T-helper 1 cell (primary cell): Measurements from ENCODE around the gene TWF1.
A peak's percentile ranks its signal among the peaks of the same experiment; 100 is the strongest.
"Not testable (repeated sequence)": the region's sequence is repeated elsewhere in the genome, so short reads cannot be mapped to it uniquely, and the experiment has no call there.

Experiments
- DNase-seq, 5 donors: peaks; one replicate each; pipeline ENCODE4 v3.0.0-alpha.2; 2012 to 2020

TWF1 gene

GRCh38 chr12:43805149-43805859, 813 bp downstream of the TWF1 start:
- peak in 2 of 5 donors; percentile 5 to 19 for DNase-seq

DNA sequence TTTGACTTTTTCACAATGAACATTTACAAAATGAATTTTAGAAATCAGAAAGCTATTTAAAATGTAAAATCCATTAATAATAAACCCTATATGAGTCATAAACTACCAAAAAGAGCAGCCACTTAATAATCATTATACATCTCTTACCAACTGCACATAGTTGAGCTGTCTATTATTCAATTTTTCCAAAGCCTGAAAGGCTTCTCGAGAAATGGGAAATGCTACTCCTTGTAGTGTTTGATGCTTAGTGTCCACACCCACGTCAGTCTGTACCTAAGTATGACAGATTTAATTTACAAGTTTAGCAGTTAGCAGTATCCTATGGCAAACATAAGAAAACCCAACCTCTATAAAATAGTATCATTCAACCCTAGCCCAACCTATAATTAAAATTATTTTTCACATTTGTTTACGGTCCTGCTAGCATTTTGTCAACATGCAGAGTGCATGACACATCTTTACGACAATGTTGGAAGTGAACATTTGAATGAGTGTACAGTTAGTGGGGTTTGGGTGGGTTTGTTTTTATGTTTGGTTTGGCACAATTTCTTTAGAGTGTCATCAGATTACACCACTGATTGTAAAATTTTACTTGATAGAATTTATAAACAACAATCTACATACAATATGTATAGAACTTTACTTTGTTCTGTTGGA, 8.4 kb downstream of the TWF1 start:
- no peak for DNase-seq

- no peak for DNase-seq
Observed at GRCh38 chr12:43795716-43796280, 10.3 kb downstream of the TWF1 start.

GRCh38 chr12:43789941-43790340, 16.2 kb downstream of the TWF1 start:
- no peak for DNase-seq

DNA sequence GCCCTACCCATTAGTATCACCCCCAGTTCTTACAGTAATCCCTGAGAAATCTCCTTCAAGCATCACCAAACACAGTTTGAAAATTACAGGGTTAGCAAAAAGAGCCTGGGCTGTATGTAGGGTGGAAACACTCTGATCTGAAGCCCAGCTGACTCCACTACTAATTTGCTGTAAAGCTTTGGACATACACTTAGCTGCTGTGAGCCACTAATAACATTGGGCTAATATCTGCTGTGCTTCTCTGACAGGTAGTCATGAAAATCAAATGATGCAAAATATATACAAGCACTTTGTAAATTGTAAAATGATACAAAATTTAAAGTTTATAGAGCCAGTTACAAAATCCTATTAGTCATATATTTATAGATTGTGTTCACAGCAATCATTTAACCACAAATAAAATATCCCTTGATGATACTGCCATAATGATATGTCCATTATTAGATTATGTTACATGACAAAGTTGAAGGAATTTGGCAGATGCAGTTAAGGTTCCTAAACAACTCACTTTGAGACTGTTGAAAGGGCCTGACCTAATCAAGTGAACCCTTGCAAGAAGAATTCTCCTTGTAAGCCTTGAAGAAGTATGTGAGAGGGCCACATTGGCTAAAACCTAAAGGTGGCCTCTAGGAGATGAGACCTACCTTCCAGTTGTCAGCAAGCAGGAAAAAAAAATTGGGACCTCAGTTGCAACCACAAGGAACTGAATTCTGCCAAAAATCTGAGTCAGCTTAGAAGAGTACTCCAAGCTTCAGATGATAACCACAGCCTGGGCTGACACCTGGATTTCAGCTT, 19.0 kb downstream of the TWF1 start:
- DNase-seq, result no peak

DNA sequence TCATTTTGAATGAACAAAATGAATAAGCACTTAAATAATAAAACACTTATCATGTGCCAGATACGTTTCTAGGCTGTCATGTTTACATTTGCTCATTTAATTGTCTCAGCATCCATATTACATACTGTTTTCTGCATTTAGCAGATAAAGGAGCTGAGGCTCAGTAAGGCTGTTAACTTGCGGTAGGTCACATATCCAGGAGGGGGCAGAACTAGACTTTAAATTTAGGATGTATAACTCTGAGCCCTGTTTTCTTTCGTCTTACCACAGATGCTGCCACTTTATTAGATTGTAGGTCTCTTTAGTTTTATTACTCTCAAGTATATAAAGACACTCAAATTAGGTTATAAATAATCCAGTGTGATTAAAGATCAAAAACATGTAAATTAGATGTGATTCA, 29.6 kb downstream of the TWF1 start:
- peak in 2 of 5 donors; percentile 1 to 16 for DNase-seq

- no peak for DNase-seq
Observed at GRCh38 chr12:43766291-43766690, 39.8 kb downstream of the TWF1 start.

- no peak for DNase-seq
Observed at GRCh38 chr12:43764528-43764927, 41.6 kb downstream of the TWF1 start.

DNA sequence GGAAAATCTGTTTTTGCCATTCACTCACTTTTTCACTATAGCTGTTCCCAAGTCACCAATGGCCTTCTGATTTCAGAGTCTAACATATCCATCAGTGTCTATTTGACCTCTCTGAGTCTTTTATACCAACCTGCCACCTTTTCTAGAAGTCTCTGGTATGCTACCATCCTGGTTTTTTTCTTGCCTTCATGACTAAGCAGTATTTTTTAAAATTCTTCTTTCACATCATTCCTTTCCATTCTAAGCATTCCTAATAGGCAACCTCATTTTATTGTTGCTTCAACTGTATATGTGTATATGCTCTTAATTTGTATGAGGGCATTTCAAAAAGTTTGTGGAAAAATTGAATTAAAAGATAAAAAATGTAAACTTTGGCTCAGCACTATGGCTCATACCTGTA, 42.3 kb downstream of the TWF1 start:
- DNase-seq, result no peak

DNA sequence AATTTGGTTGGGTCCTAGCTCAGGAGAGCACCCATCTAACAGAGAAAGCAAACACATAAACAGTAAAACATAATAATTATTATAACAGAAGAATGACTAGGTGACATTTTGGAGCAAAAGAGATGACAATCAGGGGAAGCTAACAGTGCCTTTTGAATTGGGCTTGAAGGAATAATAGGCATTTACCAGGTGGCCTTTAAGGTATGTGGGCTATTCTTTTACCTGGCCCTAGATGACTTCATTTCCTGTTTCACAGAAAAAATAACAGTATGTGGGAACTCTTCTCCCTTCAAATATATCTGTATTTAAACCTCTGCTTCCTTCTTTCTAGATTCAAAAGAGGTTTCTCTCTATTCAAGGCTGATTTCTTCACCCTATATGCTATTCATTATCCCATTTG, 43.5 kb downstream of the TWF1 start:
- DNase-seq, result no peak

DNA sequence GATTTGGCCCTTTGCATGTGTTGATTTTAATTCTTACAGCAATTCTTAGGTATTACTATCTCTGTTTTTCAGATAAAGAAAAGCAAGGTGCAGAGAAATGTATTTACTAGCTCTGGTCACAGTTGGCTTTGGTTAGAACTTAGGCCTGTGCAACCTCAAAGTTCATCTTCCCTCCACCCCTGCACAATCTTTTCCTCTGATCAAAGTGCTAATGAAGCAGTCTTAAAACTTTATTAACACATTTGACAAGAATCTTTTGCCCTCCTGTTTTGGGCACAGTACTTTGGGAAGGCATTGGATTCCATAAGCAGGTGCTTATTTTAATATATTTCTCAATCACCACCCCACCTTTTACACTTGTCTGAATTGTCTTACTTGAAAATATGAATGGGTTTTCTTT, 44.6 kb downstream of the TWF1 start:
- no peak for DNase-seq

DNA sequence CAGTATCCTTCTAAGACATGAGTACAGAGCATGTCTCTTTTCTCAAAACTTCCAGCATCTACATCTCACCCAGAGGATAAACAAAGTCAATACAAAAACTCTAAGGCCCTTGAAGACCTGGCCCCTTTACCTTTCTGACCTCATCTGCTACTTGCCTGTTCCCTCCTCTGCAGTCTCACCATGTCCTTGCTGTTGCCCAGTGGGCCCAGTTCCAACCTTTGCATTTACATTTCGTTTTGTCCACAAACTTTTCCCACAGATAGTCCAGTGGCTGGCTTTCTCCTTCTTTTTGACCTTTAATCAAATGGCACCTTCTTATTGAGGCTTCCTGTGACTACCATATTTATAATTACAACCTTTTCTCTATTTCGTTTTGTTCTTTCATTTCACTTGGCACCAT, 45.7 kb downstream of the TWF1 start:
- no peak for DNase-seq

- DNase-seq, result peak; percentile 91 to 97 (median 93)
Observed at GRCh38 chr12:43758728-43759563, 47.2 kb downstream of the TWF1 start, which contains the start of the genes IRAK4 and PUS7L. Gene IRAK4 (plus strand): TSS chr12:43758951. CDS start chr12:43768112, 9,161 bp downstream. Gene PUS7L (minus strand): TSS chr12:43758790. CDS start chr12:43755245, 3,545 bp downstream.

DNA sequence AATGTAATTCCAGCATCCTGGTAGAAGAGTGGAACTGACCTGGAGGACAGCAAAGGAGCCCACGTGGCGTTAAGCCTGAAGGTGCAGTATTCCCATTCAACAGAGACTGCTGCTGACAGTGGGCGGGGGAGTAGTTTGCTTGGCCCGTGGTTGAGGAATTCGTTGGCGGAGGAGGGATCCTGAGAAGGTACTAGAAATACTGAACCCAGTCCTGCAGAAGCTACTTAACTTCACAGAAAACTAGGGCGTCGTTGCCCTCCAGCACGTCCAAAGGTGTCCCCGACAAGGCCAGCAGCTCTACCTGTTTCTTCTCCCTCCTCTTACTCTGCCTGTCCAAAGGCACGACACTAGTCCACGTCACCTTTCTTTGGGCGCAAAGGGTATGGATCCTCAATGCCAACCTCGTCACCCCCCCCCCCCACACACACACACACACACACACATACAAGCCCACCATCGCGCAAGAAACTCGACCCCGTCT, 47.8 kb downstream of the TWF1 start:
- DNase-seq, result no peak

GRCh38 chr12:43754015-43754414, 52.1 kb downstream of the TWF1 start:
- no peak for DNase-seq

- DNase-seq, result not testable (repeated sequence)
Observed at GRCh38 chr12:43751360-43751759, 54.8 kb downstream of the TWF1 start.

DNA sequence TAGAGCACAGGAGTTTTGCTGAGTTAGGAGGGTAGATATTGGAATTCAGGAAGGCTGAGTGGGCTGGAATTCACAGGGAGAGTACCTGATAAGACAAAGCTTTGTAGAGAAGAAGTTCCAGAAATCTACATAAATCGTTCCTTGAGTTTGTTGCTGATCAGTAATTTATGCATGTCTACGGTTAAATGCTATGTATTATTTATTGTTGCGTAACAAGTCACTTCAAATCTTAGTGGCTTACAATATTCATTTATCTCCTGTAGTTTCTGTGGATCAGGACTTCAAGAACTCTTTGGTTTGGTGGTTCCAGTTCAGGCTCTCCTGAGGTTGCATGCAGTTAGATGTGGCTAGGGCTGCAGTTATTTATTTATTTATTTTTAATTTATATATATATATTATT, 55.3 kb downstream of the TWF1 start:
- DNase-seq, result no peak

DNA sequence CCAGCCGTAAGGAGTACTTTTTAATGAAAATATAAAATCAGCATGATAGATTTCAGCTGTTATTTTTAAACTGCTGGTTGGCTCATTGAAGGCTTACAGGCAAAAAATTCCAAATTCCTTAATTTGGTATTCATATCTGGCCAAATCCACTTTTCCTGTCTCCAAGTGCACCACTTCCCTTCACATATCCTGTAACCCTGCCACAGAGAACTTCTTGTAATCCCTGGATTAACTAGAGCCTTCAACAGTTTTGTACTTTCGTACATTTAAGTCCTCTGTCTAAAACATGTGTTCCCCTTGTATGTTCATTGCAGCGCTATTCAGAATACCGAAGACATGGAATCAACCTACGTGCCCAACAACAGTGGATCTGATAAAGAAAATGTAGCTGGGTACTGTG, 57.1 kb downstream of the TWF1 start:
- DNase-seq, result no peak

DNA sequence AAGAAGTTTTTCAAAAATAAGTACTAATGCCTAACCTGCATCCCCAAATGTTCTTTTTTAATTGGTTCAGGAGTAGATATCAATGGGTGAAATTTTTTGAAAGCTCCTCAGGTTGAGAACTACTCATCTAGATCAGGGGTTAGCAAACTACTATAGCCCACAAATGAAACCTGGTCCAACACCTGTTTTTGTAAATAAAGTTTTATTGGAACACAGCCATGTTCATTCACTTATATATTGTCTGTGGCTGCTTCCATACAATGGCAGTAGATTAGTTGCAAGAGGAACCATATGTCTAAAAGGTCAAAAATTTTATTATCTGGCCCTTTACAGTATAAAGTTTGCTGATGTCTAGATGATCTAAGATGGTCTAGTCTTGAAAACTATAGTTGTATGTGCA, 61.3 kb downstream of the TWF1 start:
- no peak for DNase-seq
